Loucy (cell line): ENCODE results near the gene UNC13C.

Experiments
- EZH2phosphoT487 ChIP-seq: fragments of 200-600 bp; IDR thresholded peaks from 2 replicates; pipeline ENCODE4 v1.6.1; 2018; ENCODE audit warnings: antibody characterized with exemption, mild to moderate bottlenecking, moderate library complexity, borderline replicate concordance
- TF ChIP-seq, protein P1 (sequence below): fragments of 200-600 bp; sonication (generic); conservative IDR thresholded peaks from 2 replicates; pipeline ENCODE4 v1.5.1; 2014; ENCODE audit warnings: mild to moderate bottlenecking, antibody characterized with exemption, low read length

- TF ChIP-seq, protein P1, sequence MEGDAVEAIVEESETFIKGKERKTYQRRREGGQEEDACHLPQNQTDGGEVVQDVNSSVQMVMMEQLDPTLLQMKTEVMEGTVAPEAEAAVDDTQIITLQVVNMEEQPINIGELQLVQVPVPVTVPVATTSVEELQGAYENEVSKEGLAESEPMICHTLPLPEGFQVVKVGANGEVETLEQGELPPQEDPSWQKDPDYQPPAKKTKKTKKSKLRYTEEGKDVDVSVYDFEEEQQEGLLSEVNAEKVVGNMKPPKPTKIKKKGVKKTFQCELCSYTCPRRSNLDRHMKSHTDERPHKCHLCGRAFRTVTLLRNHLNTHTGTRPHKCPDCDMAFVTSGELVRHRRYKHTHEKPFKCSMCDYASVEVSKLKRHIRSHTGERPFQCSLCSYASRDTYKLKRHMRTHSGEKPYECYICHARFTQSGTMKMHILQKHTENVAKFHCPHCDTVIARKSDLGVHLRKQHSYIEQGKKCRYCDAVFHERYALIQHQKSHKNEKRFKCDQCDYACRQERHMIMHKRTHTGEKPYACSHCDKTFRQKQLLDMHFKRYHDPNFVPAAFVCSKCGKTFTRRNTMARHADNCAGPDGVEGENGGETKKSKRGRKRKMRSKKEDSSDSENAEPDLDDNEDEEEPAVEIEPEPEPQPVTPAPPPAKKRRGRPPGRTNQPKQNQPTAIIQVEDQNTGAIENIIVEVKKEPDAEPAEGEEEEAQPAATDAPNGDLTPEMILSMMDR, result no peak
- no peak for TF ChIP-seq EZH2phosphoT487
Measured at GRCh38 chr15:54109014-54109413, 130.8 kb downstream of the UNC13C start.
